Hepatocyte (in vitro differentiated cells): Measurements from ENCODE around the gene SAA4. TPM values are rescaled to one million over a fixed set of nuclear protein-coding genes. Genes with fewer than 3 reads are reported as not detected.

Source experiments
- DNase-seq: peaks from one replicate; pipeline ENCODE4 v3.0.0-alpha.2; 2016; ENCODE audit warnings: low spot score
- H2AFZ ChIP-seq: fragments of 200-600 bp; sonication (generic); 2 replicates; pipeline ENCODE4 v1.6.0; 2016; ENCODE audit warnings: antibody characterized with exemption, mild to moderate bottlenecking
- H3K27ac ChIP-seq: fragments of 200-600 bp; sonication (generic); 2 replicates; pipeline ENCODE4 v1.5.1; 2016; ENCODE audit warnings: mild to moderate bottlenecking
- H3K27me3 ChIP-seq: fragments of 200-600 bp; sonication (generic); 2 replicates; pipeline ENCODE4 v1.6.1; 2016
- H3K36me3 ChIP-seq: fragments of 200-600 bp; sonication (generic); replicated peaks from 2 replicates; pipeline ENCODE4 v1.5.1; 2016; ENCODE audit warnings: low read depth; ENCODE audit not compliant: insufficient read depth
- H3K4me1 ChIP-seq: fragments of 200-600 bp; sonication (generic); 2 replicates; pipeline ENCODE4 v1.5.1; 2016; ENCODE audit warnings: mild to moderate bottlenecking, moderate library complexity; ENCODE audit not compliant: insufficient read depth
- H3K4me2 ChIP-seq: fragments of 200-600 bp; sonication (generic); 2 replicates; pipeline ENCODE4 v1.6.0; 2016
- H3K4me3 ChIP-seq: fragments of 200-600 bp; sonication (generic); 2 replicates; pipeline ENCODE4 v1.5.1; 2016; ENCODE audit warnings: mild to moderate bottlenecking
- H3K79me2 ChIP-seq: fragments of 200-600 bp; sonication (generic); 2 replicates; pipeline ENCODE4 v1.6.0; 2017; ENCODE audit warnings: mild to moderate bottlenecking
- H3K9me2 ChIP-seq: fragments of 200-600 bp; sonication (generic); replicated peaks from 2 replicates; pipeline ENCODE4 v1.6.0; 2017; ENCODE audit warnings: mild to moderate bottlenecking; ENCODE audit not compliant: insufficient read depth
- H3K9me3 ChIP-seq: fragments of 200-600 bp; sonication (generic); 2 replicates; pipeline ENCODE4 v1.5.1; 2016; ENCODE audit warnings: low read depth, mild to moderate bottlenecking
- H4K20me1 ChIP-seq: fragments of 200-600 bp; sonication (generic); 2 replicates; pipeline ENCODE4 v1.6.0; 2016; ENCODE audit warnings: mild to moderate bottlenecking; ENCODE audit not compliant: insufficient read depth, poor library complexity, severe bottlenecking
- EZH2 ChIP-seq: fragments of 200-600 bp; sonication (generic); IDR thresholded peaks from 2 replicates; pipeline ENCODE4 v1.6.1; 2016; ENCODE audit warnings: antibody characterized with exemption, mild to moderate bottlenecking, borderline replicate concordance
- EZH2phosphoT487 ChIP-seq: fragments of 200-600 bp; sonication (generic); IDR thresholded peaks from one replicate; pipeline ENCODE4 v1.6.1; 2018; ENCODE audit warnings: antibody characterized with exemption, mild to moderate bottlenecking, low read depth, moderate library complexity; ENCODE audit not compliant: unreplicated experiment, severe bottlenecking
- WGBS: methylation state at CpG from one replicate; pipeline ENCODE4 v1.1.6; 2016; ENCODE audit warnings: low lambda C conversion rate; ENCODE audit errors: missing lambda C conversion rate; 5-methylcytosine and 5-hydroxymethylcytosine counted together
- polyA plus RNA-seq: library from polyadenylated mRNA; unstranded; fragments of >200 nt; fragmentation: Nextera tagmentation; extraction: Ambion mirVana; gene quantifications from 2 replicates; pipeline ENCODE4 v1.2.1, GENCODE V29; 2016
- total RNA-seq: library from RNA; depleted of rRNA; stranded (reverse); fragments of >200 nt; gene quantifications from 2 replicates; pipeline ENCODE4 v1.2.3, GENCODE V29; 2014
- TF ChIP-seq, protein P1 (sequence below): fragments of 200-600 bp; sonication (generic); IDR thresholded peaks from 2 replicates; pipeline ENCODE4 v1.5.1; 2016; ENCODE audit warnings: antibody characterized with exemption, mild to moderate bottlenecking; ENCODE audit not compliant: poor library complexity

SAA4 gene
- total and polyA plus RNA-seq, 2 experiments from 2014 or later: 73.8 to 101 TPM

DNA sequence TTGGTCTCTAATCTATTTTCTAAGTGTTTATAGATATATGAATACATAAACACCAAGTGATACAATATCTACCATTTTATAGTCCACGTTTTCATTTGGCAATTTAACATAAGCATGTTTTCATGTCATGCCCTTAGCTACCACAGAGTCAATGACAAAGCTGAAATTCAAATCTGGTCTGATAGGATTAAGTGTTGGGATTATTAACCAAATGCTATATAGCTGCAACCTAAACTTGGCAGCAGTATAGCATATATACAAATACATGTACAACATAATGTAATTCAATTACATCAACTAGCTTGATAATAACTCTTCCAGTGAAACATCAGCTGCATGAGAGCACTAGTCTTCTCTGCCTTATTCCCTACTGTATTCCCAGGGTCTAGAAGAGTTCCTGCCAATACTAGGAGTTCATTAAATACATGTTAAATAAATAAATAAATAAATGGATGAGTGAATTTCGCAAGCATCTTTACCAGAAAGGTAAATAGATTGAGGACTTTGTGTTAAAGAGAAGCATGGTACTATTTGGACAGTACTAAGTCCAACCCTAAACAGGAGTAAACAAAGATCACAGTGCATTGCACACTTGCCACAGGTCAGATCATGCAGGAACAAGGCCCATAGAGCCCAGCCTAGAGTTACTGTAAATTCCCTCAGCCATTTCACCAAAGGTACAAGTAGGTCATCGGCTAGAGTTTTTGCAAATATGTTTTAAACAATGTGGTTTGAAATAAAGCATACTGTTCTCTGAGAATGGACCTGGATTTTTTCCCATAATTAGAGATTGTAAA lies 12.8 kb downstream of the SAA4 start:
- WGBS: 70% methylated on average over 3 of the region's 3 CpGs
- Histone ChIP-seq H3K27me3 (no peaks in the 10 kb centered on the region), H4K20me1 (no peaks in the 10 kb centered on the region), H3K4me2 (no peak overlapping the region), H3K9me3 (no peaks in the 10 kb centered on the region), H2AFZ (no peak overlapping the region), H3K9me2 (no peaks in the 10 kb centered on the region), H3K36me3 (no peaks in the 10 kb centered on the region), H3K4me3 (no peak overlapping the region), H3K4me1 (no peaks in the 10 kb centered on the region), H3K27ac (peak overlapping the region; percentile 12), H3K79me2 (no peaks in the 10 kb centered on the region)
- no peak for DNase-seq
- TF ChIP-seq EZH2phosphoT487: no peak

DNA sequence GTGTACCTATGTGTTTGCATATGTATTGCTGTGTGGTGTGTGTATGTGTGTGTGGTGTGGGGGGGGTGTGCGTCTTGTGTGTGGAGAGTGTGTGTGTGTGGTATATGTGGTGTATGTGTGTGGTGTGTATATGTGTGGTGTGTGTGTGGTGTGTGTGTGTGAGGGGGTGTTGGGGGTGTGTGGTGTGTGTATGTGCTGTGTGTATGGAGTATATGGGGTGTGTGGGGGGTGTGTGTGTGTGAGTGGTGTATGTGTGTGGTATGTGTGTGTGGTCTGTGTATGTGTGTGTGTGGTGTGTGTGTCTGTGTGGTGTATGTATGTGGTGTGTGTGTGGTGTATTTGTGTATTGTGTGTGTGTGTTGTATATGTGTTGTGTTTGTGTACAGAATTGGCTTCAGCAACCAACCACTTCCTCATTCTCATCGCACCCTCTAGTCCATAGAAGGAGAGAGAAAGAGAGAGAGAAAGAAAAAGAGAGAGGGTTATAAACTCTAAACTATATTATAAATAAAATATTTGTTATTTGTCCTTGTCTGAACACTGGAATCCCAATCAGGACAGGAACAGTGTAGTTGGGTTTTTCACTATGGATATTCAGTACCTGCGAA lies 13.7 kb downstream of the SAA4 start:
- Histone ChIP-seq H4K20me1 (no peaks in the 10 kb centered on the region), H3K4me1 (no peaks in the 10 kb centered on the region)

DNA sequence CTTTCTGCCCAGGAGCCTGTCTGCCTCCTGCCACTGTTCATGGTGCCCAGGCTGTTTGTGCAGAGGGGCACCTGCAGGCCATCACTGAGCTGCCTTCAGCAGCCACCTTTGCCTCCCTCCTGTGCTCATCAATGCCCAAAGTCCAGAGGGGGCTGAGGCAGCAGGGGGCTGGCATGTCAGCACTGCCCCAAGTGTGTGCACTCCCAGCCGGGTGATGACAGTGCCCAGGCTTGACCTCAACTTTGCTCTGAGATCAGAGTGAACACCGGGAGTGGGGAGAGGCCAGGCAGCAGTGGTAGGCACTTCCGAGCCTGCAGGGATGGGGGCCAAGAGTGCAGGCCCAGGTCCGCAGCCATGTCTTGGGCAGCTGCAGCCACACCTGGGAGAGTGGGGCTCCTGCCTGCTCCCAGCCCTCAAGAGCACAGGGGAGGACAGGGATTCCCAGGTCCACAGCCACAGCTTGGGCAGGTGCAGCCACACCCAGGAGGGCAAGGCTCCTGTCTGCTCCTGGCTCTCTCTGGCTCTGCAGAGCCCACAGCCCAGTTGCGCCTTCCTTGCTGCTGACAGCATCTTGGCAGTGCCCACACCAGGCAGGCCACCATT lies 15.2 kb downstream of the SAA4 start:
- no peak overlapping the region for H2AFZ ChIP-seq
- H3K27me3 ChIP-seq: peaks cover 2% of the 10 kb centered on the region
- H3K27ac ChIP-seq: no peak overlapping the region
- H4K20me1 ChIP-seq: no peaks in the 10 kb centered on the region
- H3K9me3 ChIP-seq: no peaks in the 10 kb centered on the region
- H3K36me3 ChIP-seq: no peaks in the 10 kb centered on the region
- no peaks in the 10 kb centered on the region for H3K4me1 ChIP-seq
- TF ChIP-seq, protein P1, sequence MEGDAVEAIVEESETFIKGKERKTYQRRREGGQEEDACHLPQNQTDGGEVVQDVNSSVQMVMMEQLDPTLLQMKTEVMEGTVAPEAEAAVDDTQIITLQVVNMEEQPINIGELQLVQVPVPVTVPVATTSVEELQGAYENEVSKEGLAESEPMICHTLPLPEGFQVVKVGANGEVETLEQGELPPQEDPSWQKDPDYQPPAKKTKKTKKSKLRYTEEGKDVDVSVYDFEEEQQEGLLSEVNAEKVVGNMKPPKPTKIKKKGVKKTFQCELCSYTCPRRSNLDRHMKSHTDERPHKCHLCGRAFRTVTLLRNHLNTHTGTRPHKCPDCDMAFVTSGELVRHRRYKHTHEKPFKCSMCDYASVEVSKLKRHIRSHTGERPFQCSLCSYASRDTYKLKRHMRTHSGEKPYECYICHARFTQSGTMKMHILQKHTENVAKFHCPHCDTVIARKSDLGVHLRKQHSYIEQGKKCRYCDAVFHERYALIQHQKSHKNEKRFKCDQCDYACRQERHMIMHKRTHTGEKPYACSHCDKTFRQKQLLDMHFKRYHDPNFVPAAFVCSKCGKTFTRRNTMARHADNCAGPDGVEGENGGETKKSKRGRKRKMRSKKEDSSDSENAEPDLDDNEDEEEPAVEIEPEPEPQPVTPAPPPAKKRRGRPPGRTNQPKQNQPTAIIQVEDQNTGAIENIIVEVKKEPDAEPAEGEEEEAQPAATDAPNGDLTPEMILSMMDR: no peak
- no peak for TF ChIP-seq EZH2phosphoT487
- TF ChIP-seq EZH2: no peak
- H3K4me3 ChIP-seq: no peak overlapping the region
- WGBS: 77% methylated on average over 5 of the region's 5 CpGs
- no peak overlapping the region for H3K4me2 ChIP-seq
- H3K9me2 ChIP-seq: no peaks in the 10 kb centered on the region
- no peaks in the 10 kb centered on the region for H3K79me2 ChIP-seq
- DNase-seq: no peak

More for the DNA sequence above, 13.7 kb downstream of the SAA4 start:
- Histone ChIP-seq H3K9me2 (no peaks in the 10 kb centered on the region), H2AFZ (no peak overlapping the region), H3K36me3 (no peaks in the 10 kb centered on the region), H3K27ac (no peak overlapping the region), H3K4me2 (no peak overlapping the region), H3K27me3 (no peaks in the 10 kb centered on the region), H3K79me2 (no peaks in the 10 kb centered on the region), H3K9me3 (no peaks in the 10 kb centered on the region), H3K4me3 (no peak overlapping the region)
- TF ChIP-seq, protein P1: no peak
- TF ChIP-seq EZH2phosphoT487 (no peak), EZH2 (no peak)
- 97% methylated on average over 3 of the region's 3 CpGs for WGBS
- no peak for DNase-seq

DNA sequence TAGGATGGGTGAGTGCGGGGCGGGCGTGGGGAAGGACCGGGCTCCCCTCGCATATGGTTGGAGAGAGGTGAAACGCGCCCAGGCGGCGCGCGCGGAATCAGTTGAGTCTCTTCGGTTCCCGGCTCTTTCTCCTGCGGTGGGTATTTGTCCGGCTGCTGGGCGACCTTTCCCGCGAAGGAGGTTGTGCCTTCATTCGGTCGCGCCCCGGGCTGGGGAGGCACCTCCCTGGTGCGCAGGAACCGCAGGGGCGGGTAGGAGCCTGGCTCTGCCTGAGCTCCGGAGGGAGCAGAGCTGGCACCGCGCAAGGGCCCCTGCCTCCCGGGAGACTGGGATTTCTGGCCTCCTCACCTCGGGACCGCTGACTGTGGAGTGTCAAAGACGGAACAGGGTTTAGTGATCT lies 27.5 kb downstream of the SAA4 start:
- no peaks in the 10 kb centered on the region for H3K79me2 ChIP-seq
- 96% methylated on average over 33 of the region's 33 CpGs for WGBS
- H3K4me2 ChIP-seq: no peak overlapping the region
- TF ChIP-seq EZH2phosphoT487: no peak
- TF ChIP-seq, protein P1: no peak
- TF ChIP-seq EZH2: no peak
- H3K9me3 ChIP-seq: no peaks in the 10 kb centered on the region
- no peak overlapping the region for H3K27ac ChIP-seq
- H4K20me1 ChIP-seq: no peaks in the 10 kb centered on the region
- no peaks in the 10 kb centered on the region for H3K36me3 ChIP-seq
- DNase-seq: no peak
- no peaks in the 10 kb centered on the region for H3K9me2 ChIP-seq
- H2AFZ ChIP-seq: no peak overlapping the region
- no peak overlapping the region for H3K4me3 ChIP-seq
- H3K4me1 ChIP-seq: no peaks in the 10 kb centered on the region
- H3K27me3 ChIP-seq: peaks cover 3% of the 10 kb centered on the region
